ENCODE results near the gene RYR3. TPM values are rescaled to one million over a fixed set of nuclear protein-coding genes. Genes with fewer than 3 reads are reported as not detected.

RYR3 gene
- total RNA-seq, 1 experiment from 2014 or later: not detected

DNA sequence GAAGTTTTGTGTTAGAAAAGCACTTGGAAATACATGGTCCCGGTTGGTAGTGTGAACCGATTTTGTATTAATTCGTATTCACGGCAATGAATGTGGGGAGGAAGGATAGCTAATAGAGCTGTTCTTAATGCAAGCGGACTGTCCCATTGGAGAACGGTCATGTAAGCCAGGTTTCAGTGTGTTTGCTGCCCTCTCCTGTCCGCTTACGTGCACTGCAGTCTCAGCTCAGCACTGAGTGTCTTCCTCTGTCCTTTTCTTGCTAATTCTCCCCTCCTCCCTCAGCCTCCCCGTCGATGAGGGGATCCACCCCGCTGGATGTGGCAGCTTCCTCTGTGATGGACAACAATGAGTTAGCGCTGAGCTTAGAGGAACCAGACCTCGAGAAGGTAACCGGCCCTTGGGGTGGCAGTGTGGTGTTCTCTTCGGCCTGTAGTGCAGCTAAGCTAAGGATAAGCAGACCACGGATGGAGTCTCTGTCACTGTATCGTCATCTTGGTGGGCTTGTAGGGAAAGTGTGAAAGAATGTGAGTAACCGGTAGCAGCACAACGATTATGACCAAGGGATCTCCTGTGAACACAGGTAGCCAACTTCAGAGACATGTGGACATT, 390.0 kb downstream of the RYR3 start:
- Histone ChIP-seq H3K36me3 (ENCODE audit: insufficient read depth, low read length) (no peaks in the 10 kb centered on the region), H4K20me1 (ENCODE audit: insufficient read depth, low read depth, low read length) (no peaks in the 10 kb centered on the region), H3K4me1 (ENCODE audit: low read length) (no peaks in the 10 kb centered on the region), H3K9me2 (replicated peaks; ENCODE audit: insufficient read depth, low read length) (no peaks in the 10 kb centered on the region), H3K27me3 (ENCODE audit: low read length) (no peaks in the 10 kb centered on the region), H3K79me2 (ENCODE audit: low read length) (no peaks in the 10 kb centered on the region), H3K9ac (ENCODE audit: low read length) (no peak overlapping the region), H2AFZ (ENCODE audit: low read length) (no peak overlapping the region), H3K4me3 (ENCODE audit: low read length) (no peak overlapping the region), H3K9me3 (ENCODE audit: low read length) (no peaks in the 10 kb centered on the region), H3K4me2 (ENCODE audit: low read depth, low read length, poor library complexity, severe bottlenecking) (no peak overlapping the region), H3K27ac (ENCODE audit: low read length) (no peak overlapping the region)
- peak; percentile 89 for DNase-seq

DNA sequence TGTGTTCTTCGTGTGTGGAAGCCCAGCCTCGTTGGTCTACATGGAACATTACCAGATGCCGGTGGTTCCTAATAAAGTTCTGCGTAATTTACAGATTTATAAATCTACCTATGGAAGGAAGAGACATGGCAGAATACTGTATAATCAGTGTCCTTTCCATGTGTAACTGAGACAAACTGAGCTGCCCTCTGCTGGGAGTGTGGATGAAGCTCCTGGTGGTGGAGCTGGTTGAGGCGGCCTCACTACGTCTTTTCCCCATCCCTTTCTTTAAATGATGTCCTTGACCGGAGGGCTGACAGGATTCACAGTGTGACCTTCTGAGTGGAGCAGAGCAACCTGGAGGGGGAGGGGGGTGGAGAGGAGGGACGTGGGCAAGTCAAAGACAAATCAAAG, 390.5 kb downstream of the RYR3 start:
- H3K9me2 ChIP-seq (replicated peaks; ENCODE audit: insufficient read depth, low read length): no peaks in the 10 kb centered on the region
- no peaks in the 10 kb centered on the region for H3K79me2 ChIP-seq (ENCODE audit: low read length)
- no peaks in the 10 kb centered on the region for H3K4me1 ChIP-seq (ENCODE audit: low read length)
- H3K4me3 ChIP-seq (ENCODE audit: low read length): no peak overlapping the region
- H4K20me1 ChIP-seq (ENCODE audit: insufficient read depth, low read depth, low read length): no peaks in the 10 kb centered on the region
- H3K4me2 ChIP-seq (ENCODE audit: low read depth, low read length, poor library complexity, severe bottlenecking): no peak overlapping the region
- H3K27me3 ChIP-seq (ENCODE audit: low read length): no peaks in the 10 kb centered on the region
- no peak for DNase-seq
- H3K36me3 ChIP-seq (ENCODE audit: insufficient read depth, low read length): no peaks in the 10 kb centered on the region
- no peak overlapping the region for H2AFZ ChIP-seq (ENCODE audit: low read length)
- no peaks in the 10 kb centered on the region for H3K9me3 ChIP-seq (ENCODE audit: low read length)
- no peak overlapping the region for H3K27ac ChIP-seq (ENCODE audit: low read length)
- no peak overlapping the region for H3K9ac ChIP-seq (ENCODE audit: low read length)

DNA sequence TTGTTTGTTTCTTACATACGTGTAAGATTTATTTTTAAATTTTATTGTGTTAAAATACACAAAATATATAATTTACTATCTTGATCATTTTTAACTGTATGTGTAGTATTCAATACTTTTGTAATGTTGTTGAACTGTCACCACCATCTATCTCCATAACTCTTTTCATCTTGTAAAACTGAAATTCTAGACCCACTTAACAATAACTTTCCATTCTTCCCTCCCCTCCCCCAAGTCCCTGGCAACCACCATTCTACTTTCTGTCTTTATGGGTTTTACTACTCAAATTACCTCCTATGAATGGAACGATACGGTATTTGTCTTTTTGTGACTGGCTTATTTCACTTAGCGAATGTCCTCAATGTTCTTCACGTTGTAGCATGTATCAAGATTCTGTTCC, 395.4 kb downstream of the RYR3 start:
- Histone ChIP-seq H3K27me3 (ENCODE audit: low read length) (no peaks in the 10 kb centered on the region), H3K27ac (ENCODE audit: low read length) (no peak overlapping the region), H3K9me2 (replicated peaks; ENCODE audit: insufficient read depth, low read length) (no peaks in the 10 kb centered on the region), H3K4me3 (ENCODE audit: low read length) (no peak overlapping the region), H3K4me1 (ENCODE audit: low read length) (no peaks in the 10 kb centered on the region), H3K4me2 (ENCODE audit: low read depth, low read length, poor library complexity, severe bottlenecking) (no peak overlapping the region), H3K9ac (ENCODE audit: low read length) (no peak overlapping the region), H3K36me3 (ENCODE audit: insufficient read depth, low read length) (no peaks in the 10 kb centered on the region), H4K20me1 (ENCODE audit: insufficient read depth, low read depth, low read length) (no peaks in the 10 kb centered on the region), H3K9me3 (ENCODE audit: low read length) (no peaks in the 10 kb centered on the region), H3K79me2 (ENCODE audit: low read length) (no peaks in the 10 kb centered on the region), H2AFZ (ENCODE audit: low read length) (no peak overlapping the region)
- no peak for DNase-seq

DNA sequence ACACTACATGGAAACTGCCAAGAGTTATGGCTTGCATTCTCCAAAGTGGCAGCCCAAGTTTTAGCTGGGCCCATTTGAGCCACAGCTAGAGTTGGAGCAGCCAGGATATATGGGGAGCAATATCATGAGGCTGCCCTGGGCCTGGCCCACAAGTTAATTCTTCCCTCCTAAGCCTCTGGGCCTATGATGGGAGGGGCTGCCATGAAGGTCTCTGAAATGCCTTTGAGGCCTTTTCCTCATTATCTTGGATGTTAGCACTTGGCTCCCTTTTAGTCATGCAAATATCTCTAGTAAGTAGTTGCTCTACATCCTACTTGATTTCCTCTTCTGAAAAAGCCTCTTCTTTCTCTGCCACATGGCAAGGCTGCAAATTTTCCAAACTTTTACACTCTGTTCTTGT, 400.0 kb downstream of the RYR3 start:
- Histone ChIP-seq H3K79me2 (ENCODE audit: low read length) (no peaks in the 10 kb centered on the region), H3K9ac (ENCODE audit: low read length) (no peak overlapping the region), H3K9me2 (replicated peaks; ENCODE audit: insufficient read depth, low read length) (no peaks in the 10 kb centered on the region), H3K4me3 (ENCODE audit: low read length) (no peak overlapping the region), H3K27ac (ENCODE audit: low read length) (no peak overlapping the region), H3K4me2 (ENCODE audit: low read depth, low read length, poor library complexity, severe bottlenecking) (no peak overlapping the region), H3K27me3 (ENCODE audit: low read length) (no peaks in the 10 kb centered on the region), H3K36me3 (ENCODE audit: insufficient read depth, low read length) (no peaks in the 10 kb centered on the region), H3K9me3 (ENCODE audit: low read length) (no peaks in the 10 kb centered on the region), H4K20me1 (ENCODE audit: insufficient read depth, low read depth, low read length) (no peaks in the 10 kb centered on the region), H3K4me1 (ENCODE audit: low read length) (no peaks in the 10 kb centered on the region), H2AFZ (ENCODE audit: low read length) (no peak overlapping the region)
- no peak for DNase-seq

DNA sequence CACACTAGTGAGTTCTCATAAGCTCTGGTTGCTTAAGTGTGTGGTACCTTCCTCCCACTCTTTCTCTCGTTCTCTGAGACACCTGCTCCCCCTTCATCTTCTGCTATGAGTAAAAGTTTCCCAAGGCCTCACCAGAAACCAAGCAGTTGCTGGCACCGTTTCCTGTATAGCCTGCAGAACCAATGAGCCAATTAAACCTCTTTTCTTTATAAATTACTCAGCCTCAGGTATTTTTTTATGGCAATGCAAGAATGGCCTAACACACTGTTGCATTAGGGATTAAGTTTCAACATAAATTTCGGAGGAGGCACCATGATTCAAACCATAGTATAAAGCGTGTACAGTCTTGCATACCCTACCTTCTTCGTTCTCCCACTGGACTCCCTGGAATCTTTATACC, 405.3 kb downstream of the RYR3 start:
- Histone ChIP-seq H3K4me2 (ENCODE audit: low read depth, low read length, poor library complexity, severe bottlenecking) (no peak overlapping the region), H3K9me3 (ENCODE audit: low read length) (no peaks in the 10 kb centered on the region), H3K36me3 (ENCODE audit: insufficient read depth, low read length) (no peaks in the 10 kb centered on the region), H3K4me1 (ENCODE audit: low read length) (no peaks in the 10 kb centered on the region), H2AFZ (ENCODE audit: low read length) (no peak overlapping the region), H3K27ac (ENCODE audit: low read length) (no peak overlapping the region), H3K79me2 (ENCODE audit: low read length) (no peaks in the 10 kb centered on the region), H3K27me3 (ENCODE audit: low read length) (no peaks in the 10 kb centered on the region), H3K9me2 (replicated peaks; ENCODE audit: insufficient read depth, low read length) (no peaks in the 10 kb centered on the region), H3K9ac (ENCODE audit: low read length) (no peak overlapping the region), H3K4me3 (ENCODE audit: low read length) (no peak overlapping the region), H4K20me1 (ENCODE audit: insufficient read depth, low read depth, low read length) (no peaks in the 10 kb centered on the region)
- DNase-seq: no peak

DNA sequence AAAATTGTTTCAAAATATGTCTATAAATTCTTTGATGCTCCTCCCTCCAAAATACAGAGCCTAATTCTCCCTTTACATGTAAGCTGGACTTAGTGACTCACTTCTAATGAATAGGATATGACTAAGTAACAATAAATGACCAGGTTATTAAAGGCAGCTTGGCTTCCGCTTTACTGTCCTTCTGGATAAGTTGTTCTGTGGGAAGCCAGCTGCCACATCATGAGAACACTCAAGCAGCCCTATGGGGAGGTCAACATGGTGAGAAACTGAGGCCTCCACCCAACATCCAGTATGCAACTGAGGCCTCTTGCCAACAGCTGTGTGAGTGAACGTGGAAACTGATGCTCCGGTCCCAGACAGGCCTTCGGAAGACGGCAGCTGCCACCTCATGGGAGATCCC, 410.2 kb downstream of the RYR3 start:
- Histone ChIP-seq H3K79me2 (ENCODE audit: low read length) (no peaks in the 10 kb centered on the region), H3K27ac (ENCODE audit: low read length) (no peak overlapping the region)
- DNase-seq: no peak

DNA sequence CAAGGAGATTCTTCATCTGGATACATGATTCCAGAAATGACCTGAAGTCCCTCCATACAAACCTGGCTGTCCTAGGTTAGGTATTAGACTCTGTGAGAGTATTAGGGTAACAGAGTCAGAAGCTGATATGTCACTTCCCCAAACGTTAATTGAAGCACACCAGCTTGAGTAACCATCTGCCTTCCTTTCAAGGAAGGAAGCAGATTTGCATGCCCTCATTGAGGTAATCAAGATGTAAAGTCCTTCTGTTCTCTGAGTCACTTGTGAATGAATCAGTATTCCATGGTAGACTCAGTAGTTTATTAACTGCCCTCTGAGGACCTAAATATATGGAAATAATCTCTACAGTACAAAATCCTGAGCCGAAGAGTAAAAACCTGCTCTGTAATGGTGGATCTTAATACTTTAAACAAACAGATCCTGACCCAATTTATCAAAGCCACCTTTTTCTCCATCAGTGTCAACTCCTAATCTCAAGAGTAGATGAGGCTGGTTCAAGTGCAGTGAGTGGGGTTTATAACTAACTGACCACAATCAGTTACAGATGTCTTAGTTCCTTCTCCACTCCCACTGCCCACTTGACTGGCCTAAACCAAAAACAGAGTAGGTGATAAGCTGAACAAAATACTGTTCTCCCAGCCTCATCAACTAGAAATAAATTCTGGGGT, 411.4 kb downstream of the RYR3 start:
- H3K4me3 ChIP-seq (ENCODE audit: low read length): no peak overlapping the region
- H3K9ac ChIP-seq (ENCODE audit: low read length): no peak overlapping the region
- H3K4me1 ChIP-seq (ENCODE audit: low read length): peaks cover 8% of the 10 kb centered on the region
- no peaks in the 10 kb centered on the region for H3K9me2 ChIP-seq (replicated peaks; ENCODE audit: insufficient read depth, low read length)
- no peaks in the 10 kb centered on the region for H3K79me2 ChIP-seq (ENCODE audit: low read length)
- H3K9me3 ChIP-seq (ENCODE audit: low read length): no peaks in the 10 kb centered on the region
- H3K27me3 ChIP-seq (ENCODE audit: low read length): no peaks in the 10 kb centered on the region
- DNase-seq: peak; percentile 77
- no peak overlapping the region for H3K27ac ChIP-seq (ENCODE audit: low read length)
- no peaks in the 10 kb centered on the region for H4K20me1 ChIP-seq (ENCODE audit: insufficient read depth, low read depth, low read length)
- no peak overlapping the region for H2AFZ ChIP-seq (ENCODE audit: low read length)
- H3K4me2 ChIP-seq (ENCODE audit: low read depth, low read length, poor library complexity, severe bottlenecking): no peak overlapping the region
- no peaks in the 10 kb centered on the region for H3K36me3 ChIP-seq (ENCODE audit: insufficient read depth, low read length)

More for the DNA sequence above, 410.2 kb downstream of the RYR3 start:
- no peak overlapping the region for H2AFZ ChIP-seq (ENCODE audit: low read length)
- H3K9me3 ChIP-seq (ENCODE audit: low read length): no peaks in the 10 kb centered on the region
- H3K9ac ChIP-seq (ENCODE audit: low read length): no peak overlapping the region
- H3K9me2 ChIP-seq (replicated peaks; ENCODE audit: insufficient read depth, low read length): no peaks in the 10 kb centered on the region
- peaks cover 8% of the 10 kb centered on the region for H3K4me1 ChIP-seq (ENCODE audit: low read length)
- no peaks in the 10 kb centered on the region for H4K20me1 ChIP-seq (ENCODE audit: insufficient read depth, low read depth, low read length)
- no peaks in the 10 kb centered on the region for H3K27me3 ChIP-seq (ENCODE audit: low read length)
- no peak overlapping the region for H3K4me3 ChIP-seq (ENCODE audit: low read length)
- no peak overlapping the region for H3K4me2 ChIP-seq (ENCODE audit: low read depth, low read length, poor library complexity, severe bottlenecking)
- H3K36me3 ChIP-seq (ENCODE audit: insufficient read depth, low read length): no peaks in the 10 kb centered on the region

DNA sequence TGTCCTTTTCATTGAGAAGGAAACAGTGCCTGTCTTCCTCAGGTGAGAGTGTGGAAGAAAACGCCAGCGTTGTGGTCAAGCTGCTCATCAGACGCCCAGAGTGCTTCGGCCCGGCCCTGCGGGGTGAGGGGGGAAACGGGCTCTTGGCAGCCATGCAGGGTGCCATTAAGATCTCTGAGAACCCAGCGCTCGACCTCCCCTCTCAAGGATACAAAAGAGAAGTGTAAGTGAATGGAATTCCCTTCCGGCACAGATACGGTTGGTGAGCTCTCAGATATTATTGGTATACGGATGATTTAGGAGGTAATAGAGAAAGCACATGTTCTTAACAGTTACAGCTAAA, 411.9 kb downstream of the RYR3 start:
- H3K4me2 ChIP-seq (ENCODE audit: low read depth, low read length, poor library complexity, severe bottlenecking): no peak overlapping the region
- no peak overlapping the region for H3K9ac ChIP-seq (ENCODE audit: low read length)
- H4K20me1 ChIP-seq (ENCODE audit: insufficient read depth, low read depth, low read length): no peaks in the 10 kb centered on the region
- no peak overlapping the region for H3K27ac ChIP-seq (ENCODE audit: low read length)
- H2AFZ ChIP-seq (ENCODE audit: low read length): no peak overlapping the region
- no peak for DNase-seq
- H3K36me3 ChIP-seq (ENCODE audit: insufficient read depth, low read length): no peaks in the 10 kb centered on the region
- H3K9me2 ChIP-seq (replicated peaks; ENCODE audit: insufficient read depth, low read length): no peaks in the 10 kb centered on the region
- H3K9me3 ChIP-seq (ENCODE audit: low read length): no peaks in the 10 kb centered on the region
- H3K4me1 ChIP-seq (ENCODE audit: low read length): peaks cover 8% of the 10 kb centered on the region
- H3K27me3 ChIP-seq (ENCODE audit: low read length): no peaks in the 10 kb centered on the region
- no peak overlapping the region for H3K4me3 ChIP-seq (ENCODE audit: low read length)
- H3K79me2 ChIP-seq (ENCODE audit: low read length): no peaks in the 10 kb centered on the region

Measured in Karpas-422 (cell line).